LNCaP clone FGC (cell line): ENCODE results near the gene ABCC11.

ENCODE experiments used
- DNase-seq: peaks from one replicate; pipeline ENCODE4 v3.0.0-alpha.2; 2011; ENCODE audit warnings: low read depth
- H3K4me3 ChIP-seq: 2 replicates; pipeline ENCODE4 v1.5.1; 2011; ENCODE audit warnings: mild to moderate bottlenecking, low read depth, low read length, control low read depth
- TF ChIP-seq, protein P1 (sequence below): IDR thresholded peaks from 2 replicates; pipeline ENCODE4 v1.5.1; 2012; ENCODE audit warnings: mild to moderate bottlenecking; ENCODE audit not compliant: control insufficient read depth, insufficient read depth; ENCODE audit errors: extremely low read depth

ABCC11 gene

DNA sequence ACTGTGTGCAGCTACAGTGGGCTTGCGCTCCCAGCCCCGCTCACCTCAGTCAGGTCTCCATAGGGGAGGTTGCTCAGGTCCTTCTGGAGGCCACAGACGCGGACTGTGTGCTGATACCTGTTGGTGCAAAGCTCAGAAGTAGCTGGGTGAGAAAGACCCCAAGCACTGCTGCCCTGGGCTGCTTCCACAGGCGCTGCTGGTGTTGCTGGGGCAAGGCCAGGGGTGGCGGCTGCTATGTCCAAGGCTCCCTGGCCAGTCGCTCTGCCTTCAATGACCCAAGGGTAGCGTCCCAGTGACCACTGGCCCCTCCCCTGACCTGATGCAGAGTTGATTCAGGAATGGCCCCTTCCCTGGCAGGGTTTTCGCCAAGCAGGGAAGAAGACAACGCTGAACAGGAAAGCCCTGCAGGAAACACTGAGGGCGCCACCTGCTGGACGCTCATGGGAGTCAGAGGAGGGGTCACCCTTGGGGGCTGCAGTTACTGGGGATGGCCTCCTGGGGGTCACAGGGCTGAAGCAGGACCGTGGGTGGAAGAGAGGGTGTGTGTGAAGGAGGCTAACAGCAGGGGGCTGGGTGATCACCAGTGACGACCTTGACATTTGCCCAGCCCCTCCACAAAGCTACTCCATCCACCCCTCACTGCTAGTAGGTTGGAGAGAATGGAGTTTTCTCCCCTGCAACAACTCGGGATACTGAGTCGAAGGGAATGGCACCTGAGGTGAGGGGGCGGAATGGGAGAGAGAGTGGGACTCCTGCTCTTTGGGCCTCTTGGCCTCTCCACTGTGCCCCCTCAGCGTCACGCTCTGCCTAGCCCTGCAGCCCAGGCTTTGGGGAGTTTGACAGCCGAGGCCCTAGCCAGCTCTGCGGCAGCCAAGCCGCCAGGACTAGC lies 129.9 kb downstream of the ABCC11 start:
- no peak for DNase-seq
- no peak overlapping the region for H3K4me3 ChIP-seq
- TF ChIP-seq, protein P1, sequence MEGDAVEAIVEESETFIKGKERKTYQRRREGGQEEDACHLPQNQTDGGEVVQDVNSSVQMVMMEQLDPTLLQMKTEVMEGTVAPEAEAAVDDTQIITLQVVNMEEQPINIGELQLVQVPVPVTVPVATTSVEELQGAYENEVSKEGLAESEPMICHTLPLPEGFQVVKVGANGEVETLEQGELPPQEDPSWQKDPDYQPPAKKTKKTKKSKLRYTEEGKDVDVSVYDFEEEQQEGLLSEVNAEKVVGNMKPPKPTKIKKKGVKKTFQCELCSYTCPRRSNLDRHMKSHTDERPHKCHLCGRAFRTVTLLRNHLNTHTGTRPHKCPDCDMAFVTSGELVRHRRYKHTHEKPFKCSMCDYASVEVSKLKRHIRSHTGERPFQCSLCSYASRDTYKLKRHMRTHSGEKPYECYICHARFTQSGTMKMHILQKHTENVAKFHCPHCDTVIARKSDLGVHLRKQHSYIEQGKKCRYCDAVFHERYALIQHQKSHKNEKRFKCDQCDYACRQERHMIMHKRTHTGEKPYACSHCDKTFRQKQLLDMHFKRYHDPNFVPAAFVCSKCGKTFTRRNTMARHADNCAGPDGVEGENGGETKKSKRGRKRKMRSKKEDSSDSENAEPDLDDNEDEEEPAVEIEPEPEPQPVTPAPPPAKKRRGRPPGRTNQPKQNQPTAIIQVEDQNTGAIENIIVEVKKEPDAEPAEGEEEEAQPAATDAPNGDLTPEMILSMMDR, result peak; percentile 68
